Hypothalamus (tissue), 51 donors: ENCODE measurements around the gene PRKAR1B.
"Not testable (repeated sequence)": the region's sequence is repeated elsewhere in the genome, so short reads cannot be mapped to it uniquely, and the experiment has no call there.

Experiments used
- DNase-seq, 51 donors: peaks; one replicate each; lab custom pipeline; 2025; lab: John Stamatoyannopoulos, UW

PRKAR1B gene

GRCh38 chr7:568031-568951, 158.8 kb downstream of the PRKAR1B start:
- no peak for DNase-seq

GRCh38 chr7:567305-567883, 159.7 kb downstream of the PRKAR1B start:
- DNase-seq = no peak

DNA sequence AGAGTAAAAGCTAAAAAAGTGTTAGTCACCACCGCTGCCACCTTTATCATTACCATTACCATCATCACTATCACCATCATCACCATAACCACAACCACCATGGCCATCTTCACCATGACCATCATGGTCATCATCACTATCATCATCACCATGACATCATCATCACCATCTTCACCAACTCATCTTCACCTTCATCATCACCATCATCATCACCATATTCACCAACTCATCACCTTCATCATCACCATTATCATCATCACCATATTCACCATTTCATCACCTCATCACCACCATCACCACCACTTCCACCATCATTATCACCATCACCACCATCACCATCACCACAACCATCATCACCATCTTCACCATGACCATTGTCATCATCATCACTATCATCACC, 161.0 kb downstream of the PRKAR1B start:
- DNase-seq = no peak

DNA sequence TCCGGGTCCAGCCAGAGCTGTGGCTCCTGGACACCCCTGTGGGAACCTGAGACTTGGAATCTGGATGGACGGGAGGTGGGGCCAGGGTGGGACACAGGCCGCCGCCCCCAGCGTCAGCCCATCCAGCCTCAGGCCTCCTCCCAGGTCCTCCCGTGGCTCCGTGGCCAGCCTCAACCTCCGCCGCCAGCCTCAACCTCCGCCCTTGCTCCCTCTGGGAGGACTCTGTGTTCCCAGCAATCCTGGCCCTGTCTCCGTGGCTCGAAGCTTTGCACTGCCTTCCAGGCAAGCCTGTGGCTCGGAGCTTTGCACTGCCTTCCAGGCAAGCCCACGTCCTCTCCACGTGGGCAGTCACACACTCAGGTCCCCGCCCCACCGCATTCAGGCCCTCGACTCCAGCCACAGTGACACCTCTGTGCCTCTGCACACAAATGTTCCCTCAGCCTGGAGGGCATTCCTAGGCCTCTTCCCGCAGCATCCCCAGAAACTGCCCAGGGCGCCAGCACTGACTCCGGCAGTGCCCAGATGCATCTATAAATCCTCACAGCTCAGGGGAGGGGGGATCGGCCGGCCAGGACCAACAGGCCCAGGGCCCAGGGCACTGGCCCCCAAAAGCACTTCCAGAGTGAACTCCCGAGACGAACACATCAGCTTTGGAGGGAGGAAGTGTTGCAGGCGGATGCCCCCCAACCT, 162.8 kb downstream of the PRKAR1B start:
- peak in 1 of 51 donors; percentile 4 for DNase-seq

DNA sequence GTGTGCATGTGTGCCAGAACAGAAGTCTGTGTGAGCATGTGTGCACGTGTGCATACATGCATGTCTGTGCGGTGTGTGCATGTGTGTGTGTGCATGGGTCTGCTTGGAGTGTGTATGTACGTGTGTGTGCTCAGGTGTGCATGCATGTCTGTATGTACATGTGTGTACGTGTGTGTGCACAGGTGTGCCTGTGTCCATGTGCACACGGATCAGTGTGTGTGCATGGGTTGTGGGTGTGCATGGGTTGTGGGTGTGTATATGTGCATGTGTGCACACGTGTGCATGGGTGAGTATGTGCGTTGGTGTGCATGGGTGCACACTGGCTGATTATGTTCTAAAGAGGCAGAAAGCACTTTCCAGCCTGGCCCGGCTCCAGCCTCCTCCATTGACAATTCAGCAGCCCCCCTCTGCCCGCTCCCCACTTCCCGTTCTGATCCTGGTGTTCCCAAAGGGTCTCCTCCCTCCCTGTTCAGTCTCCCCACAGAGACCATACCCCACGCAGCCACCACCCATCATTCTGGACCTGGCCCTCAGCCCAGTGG, 163.4 kb downstream of the PRKAR1B start:
- DNase-seq = no peak

GRCh38 chr7:562789-563628, 164.1 kb downstream of the PRKAR1B start:
- no peak for DNase-seq

DNA sequence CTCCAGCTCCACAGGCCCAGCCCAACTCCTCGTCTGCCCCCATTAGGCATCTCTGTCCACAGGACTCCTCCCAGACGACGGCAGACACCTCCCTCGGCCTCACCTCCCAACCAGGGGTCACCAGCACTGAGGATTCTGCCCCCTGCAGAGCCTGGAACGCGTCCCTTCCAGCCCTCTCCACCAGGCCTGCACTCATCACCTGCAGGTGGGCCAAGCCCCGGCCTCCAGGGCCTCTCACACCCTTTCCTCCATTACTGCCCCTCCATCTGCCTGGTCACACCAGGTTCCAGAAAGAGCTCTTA, 164.8 kb downstream of the PRKAR1B start:
- DNase-seq = no peak

DNA sequence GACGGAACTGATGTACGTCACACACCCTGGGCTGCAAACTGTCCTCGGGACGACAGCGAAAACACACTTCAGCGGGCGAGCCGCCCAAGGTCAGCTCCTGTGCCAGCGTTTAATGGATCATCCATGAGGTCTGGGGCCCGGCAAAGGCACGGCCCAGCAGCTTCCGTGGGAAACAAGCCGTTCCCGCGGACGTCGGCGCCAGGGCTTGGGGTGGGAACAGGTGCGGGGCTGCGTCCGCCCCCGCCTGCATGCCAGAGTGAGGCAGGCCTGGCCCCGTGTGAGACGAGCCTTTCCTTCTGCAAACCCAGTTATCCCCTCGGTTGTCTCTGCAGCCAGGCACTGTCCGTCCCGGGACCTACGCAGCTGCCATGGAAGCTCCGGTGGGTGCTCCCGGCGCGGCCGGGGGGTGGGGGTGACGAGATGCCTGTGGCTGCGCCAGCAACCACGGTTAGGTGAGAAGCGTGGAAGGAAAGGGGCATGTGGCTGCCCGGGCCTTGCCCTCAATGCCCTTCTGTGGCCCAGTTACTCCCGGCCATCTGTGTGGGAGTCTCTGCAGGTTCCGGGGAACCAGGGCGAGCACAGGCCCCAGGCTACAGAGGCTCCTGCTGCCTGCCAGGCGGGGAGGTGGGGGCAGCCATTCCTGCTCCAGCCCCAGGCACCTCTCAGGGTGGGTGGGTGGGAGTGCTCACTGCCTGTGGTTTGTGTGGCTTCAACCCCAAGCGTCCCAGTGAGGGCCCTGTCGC, 165.3 kb downstream of the PRKAR1B start:
- no peak for DNase-seq

GRCh38 chr7:560966-561630, 166.0 kb downstream of the PRKAR1B start:
- DNase-seq = no peak

DNA sequence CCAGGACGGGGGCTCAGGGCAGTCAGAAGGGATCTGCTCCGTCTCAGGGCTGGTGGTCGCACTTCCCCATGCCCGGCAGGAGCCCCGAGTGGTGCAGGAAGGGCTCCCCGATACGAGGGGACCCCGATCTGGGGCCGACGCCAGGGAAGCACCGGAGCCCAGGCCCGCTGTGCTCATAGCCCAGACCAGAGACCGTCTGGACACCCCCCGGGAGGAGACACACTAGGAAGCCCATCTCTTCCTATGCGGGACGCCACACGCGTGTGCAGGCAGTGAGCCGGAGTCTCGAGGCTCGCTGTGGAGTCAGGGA, 167.7 kb downstream of the PRKAR1B start:
- DNase-seq = no peak

DNA sequence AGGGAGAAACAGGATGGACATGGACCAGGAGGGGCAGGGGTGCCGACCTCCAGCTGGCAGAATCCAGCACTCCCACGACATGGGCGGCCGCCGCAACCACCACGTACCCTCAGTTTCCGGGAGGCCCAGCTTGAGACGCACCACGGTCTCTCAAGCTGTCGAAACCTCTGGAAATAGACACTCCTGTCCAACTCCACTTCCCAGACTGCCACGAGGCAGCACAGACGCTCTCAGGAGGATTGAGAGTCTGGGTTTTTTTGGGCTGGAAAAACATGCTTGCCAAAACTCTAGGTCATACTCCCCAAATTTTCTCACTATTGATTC, 169.6 kb downstream of the PRKAR1B start:
- DNase-seq = no peak

DNA sequence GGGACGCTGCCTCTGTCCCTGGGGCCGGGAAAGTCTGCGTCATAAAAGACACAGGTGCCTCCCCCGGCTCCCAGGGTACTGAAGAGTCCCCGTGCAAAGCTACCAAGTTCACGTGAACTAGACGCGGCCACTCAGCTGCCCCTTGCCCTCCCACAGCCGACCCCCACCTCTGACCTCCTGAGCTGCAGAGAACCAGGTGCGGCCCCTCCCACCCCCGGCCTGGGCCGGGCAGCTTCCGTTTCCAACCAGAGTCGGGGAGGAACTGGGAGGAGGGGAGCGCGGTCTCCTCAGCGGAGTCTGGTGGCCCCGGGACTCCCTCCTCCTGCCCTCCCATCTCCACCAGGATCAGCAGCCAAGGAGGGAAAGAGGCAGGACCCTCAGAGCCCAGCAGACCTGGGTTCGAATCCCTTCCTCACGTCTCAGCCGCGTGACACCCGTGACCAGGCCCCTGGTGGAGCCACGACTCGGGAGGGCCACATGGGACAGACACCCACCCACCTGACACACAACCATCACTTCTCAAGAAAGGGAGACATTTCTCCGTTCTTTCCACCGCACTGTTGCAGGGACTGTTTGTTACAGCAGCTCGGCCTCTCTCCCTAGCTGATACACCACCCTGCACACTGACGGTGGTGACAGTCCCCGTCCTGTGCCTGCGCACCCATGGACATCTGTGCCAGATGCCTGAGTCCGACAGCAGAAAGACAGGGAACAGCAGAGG, 170.1 kb downstream of the PRKAR1B start:
- no peak for DNase-seq

- no peak for DNase-seq
Observed at GRCh38 chr7:556291-556826, 170.7 kb downstream of the PRKAR1B start.

DNA sequence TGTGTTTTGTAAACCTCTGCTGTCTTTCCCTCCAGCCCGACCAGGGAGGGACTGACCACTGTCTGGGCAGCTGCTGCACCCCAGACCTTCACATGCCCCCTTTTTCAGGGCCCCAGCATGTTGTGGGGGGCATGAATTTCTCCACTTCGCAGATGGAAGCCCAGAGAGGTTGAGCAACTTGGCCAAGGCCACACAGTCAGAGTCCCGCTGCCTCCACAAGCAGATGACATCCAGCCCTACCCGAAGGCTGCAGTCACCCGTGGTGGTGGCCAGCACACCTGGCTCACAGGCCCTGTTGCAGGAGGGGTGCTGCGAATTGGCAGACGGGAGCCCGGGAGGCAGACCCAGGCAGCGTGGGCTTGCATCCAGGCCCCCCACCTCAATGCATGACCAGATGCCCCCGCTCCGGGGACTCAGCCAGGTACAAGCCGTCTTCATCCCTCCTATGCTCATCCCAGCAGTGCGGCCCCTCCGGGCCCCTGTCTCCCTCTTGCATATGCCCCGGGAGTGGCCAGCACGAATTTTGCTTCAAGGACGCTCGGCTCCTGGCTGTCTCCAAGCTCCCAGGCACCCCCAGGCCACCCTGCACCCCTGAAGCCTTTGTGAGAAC, 171.4 kb downstream of the PRKAR1B start:
- DNase-seq = no peak

DNA sequence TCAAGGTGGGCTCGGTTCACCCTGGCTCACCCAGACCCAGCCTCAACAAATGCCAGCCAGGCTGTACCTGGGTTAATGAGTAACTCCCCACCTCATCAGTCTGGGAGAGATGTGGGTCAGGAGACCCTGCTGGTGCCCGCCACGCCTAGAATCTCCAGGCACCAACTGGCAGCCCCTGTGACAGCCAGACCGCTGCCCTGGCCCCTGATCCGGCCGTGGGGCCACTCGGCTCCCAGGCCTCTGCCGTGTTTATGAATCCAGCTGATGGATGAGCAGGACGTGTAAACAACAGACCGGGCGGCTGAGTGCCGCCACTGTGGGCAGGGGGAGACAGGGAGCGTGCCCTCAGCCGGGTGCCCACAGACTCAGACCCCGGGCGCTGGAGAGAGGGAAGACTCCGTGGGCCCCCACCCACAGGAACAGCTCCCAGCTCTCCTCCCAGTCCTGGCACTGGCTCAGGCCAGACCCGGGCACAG, 173.4 kb downstream of the PRKAR1B start:
- no peak for DNase-seq

DNA sequence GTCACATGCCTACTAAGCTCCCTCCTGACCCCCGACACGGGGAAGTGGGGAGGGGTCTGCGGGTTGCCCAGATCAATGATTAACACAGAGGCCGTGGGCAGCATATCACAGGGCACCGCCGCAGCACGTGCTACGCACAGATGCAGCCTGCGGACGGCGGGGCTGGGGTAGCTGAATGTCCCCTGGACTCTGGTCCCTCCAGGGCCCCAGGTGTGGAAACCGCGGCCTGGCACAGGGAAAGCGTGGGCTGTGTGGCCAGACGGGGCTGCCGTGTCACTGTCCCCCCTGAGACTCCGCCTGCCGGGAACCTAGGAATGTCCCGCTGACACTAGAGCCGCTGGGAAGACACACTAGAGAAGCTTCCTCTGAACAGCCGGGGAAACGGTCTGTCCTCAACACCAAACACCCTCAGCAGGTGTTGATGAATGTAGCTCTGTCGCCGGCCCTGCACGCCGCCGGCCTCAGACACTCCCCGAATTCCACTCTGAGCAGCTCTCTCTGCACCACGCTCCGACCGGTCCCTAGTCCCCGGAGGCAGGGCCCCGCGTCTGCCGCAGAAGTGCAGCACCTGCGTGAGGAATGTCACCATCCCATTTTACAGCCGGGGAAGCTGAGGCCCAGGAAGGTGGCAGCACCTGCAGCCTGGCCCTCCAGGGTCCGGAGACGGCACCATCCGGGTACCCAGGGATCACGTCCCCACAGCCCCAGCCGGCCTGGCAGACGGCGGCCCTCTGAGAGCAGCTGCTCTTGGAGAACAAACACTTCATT, 174.0 kb downstream of the PRKAR1B start:
- no peak for DNase-seq

GRCh38 chr7:552151-552867, 174.8 kb downstream of the PRKAR1B start:
- DNase-seq = not testable (repeated sequence)
